Tongue (tissue), 2 donors: Measurements from ENCODE around the gene FBP1. TPM values are rescaled to one million over a fixed set of nuclear protein-coding genes. Genes with fewer than 3 reads are reported as not detected.
"Not testable (repeated sequence)": the region's sequence is repeated elsewhere in the genome, so short reads cannot be mapped to it uniquely, and the experiment has no call there.

ENCODE experiments used
- DNase-seq: peaks from one replicate; pipeline ENCODE4 v3.0.0-alpha.2; 2015
- total RNA-seq: library from RNA; depleted of rRNA; stranded (reverse); fragments of >200 nt; gene quantifications from one replicate; pipeline ENCODE4 v1.2.3, GENCODE V29; 2014

Gene FBP1
- total RNA-seq, 1 donor from 2014 or later = 4.4 TPM

- no peak for DNase-seq
Measured at GRCh38 chr9:94576131-94576530, 63.2 kb downstream of the FBP1 start.

GRCh38 chr9:94568972-94569712, 70.2 kb downstream of the FBP1 start:
- DNase-seq = no peak

- no peak for DNase-seq
Measured at GRCh38 chr9:94568250-94568889, 70.9 kb downstream of the FBP1 start.

GRCh38 chr9:94567271-94567670, 72.0 kb downstream of the FBP1 start:
- no peak for DNase-seq

DNA sequence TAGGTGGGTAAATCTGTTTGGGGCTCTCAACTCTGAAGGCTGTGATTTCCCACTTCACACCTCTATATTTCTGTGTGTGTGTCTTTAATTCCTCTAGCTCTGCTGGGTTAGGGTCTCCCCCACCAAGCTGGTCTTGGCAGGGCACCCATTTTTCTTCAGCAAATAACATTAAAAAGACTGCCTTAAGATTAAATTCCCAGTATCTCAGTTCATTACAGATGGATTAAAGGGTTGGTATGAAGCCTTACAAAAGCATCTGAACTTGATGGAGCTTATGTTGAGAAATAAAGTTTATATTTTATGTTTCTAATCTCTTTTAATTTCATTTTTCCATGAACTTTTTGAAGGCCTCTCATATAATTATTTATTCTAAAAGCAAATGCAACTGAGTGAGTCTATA, 72.8 kb downstream of the FBP1 start:
- DNase-seq = no peak

DNA sequence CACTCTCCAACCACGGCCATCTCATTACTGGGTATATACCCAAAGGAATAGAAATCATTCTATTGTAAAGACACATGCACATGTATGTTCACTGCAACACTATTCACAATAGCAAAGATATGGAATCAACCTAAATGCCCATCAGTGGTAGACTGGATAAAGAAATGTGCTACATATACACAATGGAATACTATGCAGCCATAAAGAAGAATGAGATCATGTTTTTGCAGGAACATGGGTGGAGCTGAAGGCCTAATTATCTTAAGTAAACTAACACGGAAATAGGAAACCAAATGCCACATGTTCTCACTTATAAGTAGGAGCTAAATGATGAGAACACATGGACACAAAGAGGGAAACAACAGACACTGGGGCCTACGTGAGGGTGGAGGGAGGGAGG, 75.0 kb downstream of the FBP1 start:
- DNase-seq = not testable (repeated sequence)

GRCh38 chr9:94563548-94563947, 75.8 kb downstream of the FBP1 start:
- DNase-seq = no peak

DNA sequence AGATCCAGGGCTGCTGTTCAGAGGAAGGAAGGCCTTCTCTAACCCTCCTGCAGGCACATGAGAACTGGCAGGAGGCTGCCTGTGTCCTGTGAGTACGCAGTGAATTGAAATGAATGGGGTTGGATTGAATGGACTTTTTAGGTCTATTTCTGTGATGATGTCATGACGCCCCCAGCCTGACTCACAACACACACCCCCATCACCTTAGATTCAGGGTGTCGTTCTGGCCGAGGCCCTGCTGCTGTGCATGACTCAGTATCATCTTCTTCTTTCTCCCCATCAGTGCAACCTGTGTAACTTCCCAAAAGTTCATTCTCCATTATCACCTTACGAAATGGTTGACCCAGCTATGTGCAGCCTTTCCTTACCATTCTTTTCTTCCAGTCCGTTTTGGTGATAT, 79.1 kb downstream of the FBP1 start:
- DNase-seq = no peak

DNA sequence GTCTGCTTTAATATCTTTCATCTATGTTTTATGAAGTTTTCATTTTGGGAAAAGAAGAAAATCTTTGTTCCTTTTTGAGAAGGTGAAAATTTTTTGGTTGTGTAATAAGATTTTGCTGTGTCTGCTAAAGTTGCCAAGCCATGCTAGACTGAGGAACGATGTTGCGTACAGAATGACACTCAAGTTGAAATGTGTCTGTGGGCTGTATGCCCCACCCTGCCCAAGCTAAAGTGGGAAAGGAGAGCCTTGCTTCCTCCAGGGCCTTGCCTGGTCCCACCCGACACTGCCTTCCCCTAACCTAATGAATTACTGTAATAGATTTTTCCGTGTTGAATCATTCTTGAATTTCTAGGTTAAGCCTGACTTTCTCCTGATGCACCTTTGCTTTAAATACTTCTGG, 81.9 kb downstream of the FBP1 start:
- no peak for DNase-seq

DNA sequence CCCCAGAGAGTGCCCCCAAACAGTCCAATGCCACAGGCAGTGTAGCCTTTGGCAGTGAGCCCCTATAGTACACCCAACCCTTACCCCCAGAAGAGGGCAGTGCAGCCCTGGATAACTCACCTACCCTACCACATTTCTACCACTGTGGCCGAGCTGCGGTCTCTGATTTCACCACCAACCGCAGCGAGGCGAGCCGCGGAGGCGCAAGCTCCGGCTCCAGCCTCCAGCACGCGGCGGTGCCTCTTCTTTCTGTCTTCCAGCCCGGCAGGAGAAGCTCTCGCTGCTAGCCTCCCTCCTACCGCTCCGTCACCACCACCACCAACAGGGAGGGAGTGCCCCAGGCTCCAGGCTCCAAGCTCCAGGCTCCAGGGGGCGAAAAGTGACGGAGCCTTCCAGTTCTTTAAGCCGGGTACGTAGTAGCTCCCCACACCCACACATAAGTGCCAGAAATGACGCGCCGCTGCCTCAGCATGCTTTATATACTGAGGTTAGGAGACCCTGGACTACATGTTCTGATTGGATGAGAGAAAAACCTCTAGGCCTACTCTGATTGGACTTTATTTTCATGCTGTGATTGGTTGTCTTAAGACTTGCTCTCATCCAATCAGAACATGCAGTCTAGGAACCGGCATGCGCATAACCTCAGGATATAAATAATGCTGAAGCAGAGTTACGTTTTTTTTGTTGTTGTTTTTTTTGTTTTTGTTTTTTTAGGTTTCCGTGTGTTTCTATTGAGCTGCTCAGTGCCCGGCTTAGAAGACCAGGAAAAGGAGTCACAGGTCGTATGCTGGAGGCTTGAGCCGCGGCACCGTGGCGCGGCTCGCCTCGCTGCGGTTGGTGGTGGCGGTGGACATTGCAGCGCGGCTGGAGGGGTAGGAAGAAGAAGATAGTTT, 84.6 kb downstream of the FBP1 start, which contains the start of gene PCAT7:
Gene PCAT7 (plus strand): TSS at position 645 of the 893 bp plus-strand sequence.
- DNase-seq = no peak

DNA sequence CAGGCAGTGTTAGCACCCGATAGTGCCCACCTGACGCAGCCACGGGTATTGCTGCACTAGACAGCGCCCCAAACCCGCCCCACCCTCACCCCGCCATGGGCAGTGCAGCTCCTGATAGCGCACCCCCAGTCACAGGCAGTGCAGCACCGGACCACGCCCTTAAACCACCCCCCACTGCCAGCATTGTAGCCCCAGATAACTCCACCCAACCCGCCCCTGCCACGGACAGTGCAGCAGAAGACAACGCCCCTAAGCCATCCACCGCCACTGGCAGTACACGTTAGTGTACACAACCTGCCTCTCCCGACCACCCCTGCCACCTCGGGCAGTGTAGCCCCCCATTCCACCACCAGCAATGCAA, 85.3 kb downstream of the FBP1 start:
- DNase-seq = no peak

Other genes with a start within 250 kb of the FBP1 start
- gene PCAT7, start 84.4 kb downstream of the FBP1 start, total RNA-seq = not detected
- 83.0 TPM for gene FBP2, start 45.7 kb downstream of the FBP1 start, total RNA-seq
- gene AOPEP, start 87.2 kb upstream of the FBP1 start, total RNA-seq = 391 TPM